HG03342 (cell line): ENCODE data around the gene TMEM126B.
"Not testable (repeated sequence)": the region's sequence is repeated elsewhere in the genome, so short reads cannot be mapped to it uniquely, and the experiment has no call there.

Source experiments
- ATAC-seq: cut with Tn5 transposase; IDR thresholded peaks from one replicate; pipeline ENCODE4 v1.9.1; 2021; ENCODE audit warnings: mild to moderate bottlenecking, moderate library complexity; ENCODE audit not compliant: unreplicated experiment

The TMEM126B gene

DNA sequence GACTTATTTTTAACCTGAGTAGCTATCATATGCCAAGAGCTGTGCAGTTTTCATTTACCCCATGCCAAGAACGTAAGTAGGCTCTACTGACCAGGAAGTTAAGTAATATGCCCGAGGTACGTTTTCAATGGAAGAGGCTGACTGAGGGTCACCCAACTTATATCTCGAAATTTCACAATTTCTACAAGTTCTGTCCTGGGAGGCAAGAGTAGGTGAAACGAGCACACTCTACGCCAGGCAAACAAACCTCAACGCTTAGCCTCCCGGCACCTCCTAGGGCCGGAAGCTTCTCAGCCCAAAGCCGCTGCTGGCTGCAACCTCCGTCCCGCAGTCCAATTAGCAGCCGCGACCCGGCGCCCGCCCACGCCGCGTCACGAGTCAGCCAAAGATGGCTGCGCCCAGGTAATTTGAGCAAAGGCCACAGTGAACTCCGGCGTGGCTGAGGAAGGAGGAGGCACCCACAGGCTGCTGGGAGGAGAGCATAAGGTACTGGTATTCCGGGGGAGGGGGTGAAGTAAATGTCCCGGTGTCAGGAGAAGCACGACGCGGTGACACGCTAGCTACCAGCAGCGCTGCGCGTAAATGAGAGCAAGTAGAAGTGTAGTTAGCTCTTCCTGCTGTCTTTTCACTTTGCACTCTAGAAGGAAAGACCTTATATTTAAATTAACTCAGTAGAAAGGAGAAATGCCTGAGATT lies 19.4 kb downstream of the TMEM126B start, which contains the start of gene TMEM126A:
TSS of gene TMEM126A (plus strand) at position 364 of the 696 bp plus-strand sequence. CDS start 2,289 bp downstream, outside the sequence.
- ATAC-seq = peak; percentile 99

DNA sequence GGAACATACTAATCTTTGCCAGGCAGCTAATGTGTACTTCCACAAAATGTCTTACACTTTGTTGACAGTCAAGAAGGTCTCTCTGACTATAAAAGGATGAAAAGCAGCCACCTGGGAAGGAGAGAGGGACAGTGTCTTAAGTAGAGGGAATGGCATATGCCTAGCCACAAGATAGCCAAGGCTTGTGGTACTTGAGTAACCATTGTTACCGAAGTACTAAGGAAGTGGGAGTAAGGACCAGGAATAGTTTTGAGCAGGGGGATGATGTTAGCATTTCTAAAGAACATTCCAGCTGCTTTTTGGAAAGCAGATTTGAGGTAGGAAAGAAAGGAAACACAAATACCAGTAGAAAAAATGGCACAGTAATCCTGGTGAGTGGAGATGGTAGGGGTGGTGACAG lies 22.7 kb downstream of the TMEM126B start:
- ATAC-seq = no peak

DNA sequence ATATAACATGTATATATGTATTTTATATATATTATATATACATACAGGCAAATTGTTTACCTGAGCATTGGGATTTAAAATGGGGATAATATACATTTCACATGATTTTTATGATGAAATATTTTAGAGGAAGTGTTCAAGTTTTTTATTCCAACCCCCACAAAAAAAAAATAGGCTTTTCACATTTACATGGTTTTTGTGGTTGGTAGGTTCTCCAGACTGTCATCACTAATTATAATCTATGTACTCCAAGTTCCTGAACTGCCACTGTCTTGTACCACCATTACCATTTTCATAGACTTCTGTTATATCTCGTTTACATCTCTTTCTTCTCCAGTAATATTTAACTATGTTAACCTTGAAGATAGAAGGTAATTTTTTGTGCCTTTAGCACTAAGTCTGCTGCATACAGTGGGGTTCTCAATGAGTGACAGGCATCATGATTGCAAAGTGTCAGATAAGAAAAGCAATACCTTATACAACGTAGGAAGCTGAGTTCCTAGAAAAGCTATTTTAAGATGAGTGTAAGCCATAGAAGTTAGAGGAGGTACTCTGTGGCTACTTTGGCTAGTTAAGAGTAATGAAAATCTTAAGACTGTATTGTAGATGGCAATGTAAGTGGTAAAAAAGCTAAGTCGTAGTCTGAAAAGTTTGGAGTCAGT lies 24.5 kb downstream of the TMEM126B start:
- ATAC-seq = no peak

DNA sequence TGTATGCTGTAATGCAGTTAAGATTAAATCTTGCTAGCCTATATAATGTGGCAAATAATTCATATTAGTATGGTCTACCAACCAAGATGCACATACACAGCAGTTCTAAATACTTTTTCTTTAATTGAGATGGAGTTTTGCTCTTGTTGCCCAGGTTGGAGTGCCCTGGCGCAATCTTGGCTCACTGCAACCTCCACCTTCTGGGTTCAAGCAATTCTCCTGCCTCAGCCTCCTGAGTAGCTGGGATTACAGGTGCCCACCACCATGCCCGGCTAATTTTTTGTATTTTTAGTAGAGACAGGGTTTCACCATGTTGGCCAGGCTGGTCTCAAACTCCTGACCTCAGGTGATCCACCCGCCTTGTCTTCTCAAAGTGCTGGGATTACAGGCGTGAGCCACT lies 25.9 kb downstream of the TMEM126B start:
- ATAC-seq = not testable (repeated sequence)

DNA sequence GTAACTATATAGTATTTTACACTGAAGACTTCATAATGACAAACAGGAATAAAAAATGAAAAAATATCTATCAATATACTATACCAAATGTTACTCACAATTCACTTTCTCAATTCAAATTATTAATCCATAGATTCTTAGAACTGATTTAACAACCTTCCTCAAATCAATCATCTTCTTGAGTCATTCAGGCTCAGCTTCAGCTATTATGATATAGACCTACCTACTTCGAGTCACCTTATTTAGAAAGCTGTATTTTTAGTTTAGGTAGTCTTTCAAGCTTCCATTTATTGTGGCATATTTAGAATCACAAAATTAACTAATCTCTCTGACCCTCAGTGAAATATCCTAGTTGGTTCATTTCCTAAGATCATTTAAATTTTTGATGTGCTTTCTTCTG lies 28.4 kb downstream of the TMEM126B start:
- ATAC-seq = no peak

DNA sequence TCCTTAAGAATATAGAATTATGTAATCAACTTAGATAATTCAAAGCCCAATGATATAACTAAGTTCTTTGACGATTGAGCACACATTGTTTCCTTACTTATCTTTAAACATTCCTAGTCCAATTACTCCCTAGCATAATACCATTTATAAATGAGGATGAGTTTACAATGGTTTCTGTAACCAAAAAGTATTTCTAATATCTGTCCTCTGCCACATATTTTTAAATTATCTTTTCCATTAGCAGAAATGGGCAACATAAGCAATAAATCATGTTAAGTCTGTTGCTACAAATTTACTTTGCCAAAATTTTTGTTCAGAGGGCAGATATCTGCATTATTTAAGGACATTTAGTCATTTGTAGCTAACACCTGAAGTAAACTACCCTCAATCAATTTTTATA lies 29.8 kb downstream of the TMEM126B start:
- no peak for ATAC-seq

DNA sequence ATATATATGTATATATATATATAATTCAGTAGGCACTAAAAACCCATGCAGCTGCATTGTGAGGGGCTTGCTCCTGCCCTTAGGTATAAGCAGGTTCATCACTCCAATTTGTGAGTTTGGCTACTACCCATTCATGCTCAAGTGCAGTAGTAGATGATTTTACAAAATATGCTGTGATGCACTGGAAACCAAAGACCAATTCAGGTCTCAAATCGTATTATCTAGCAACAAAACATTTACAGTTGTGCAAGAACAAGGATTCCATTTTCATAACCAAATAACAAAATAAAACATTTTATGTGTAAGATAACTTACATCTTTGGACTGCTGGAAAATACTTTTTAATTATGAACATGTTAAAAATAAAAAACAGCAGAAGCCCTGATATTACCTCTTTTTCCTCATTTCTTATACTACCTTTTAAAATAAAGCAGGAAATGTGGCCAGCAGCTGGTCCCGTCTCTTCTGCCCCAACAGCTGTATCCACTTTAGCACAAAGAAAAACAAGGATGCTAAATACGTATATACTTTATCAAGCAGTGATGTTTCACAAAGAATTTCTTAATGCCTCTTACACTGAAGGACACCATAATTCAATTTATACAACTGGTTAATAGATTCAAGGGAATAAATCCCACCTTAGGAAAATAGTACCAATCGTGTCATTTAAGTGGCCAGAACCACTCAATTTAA lies 33.7 kb downstream of the TMEM126B start:
- ATAC-seq = no peak

DNA sequence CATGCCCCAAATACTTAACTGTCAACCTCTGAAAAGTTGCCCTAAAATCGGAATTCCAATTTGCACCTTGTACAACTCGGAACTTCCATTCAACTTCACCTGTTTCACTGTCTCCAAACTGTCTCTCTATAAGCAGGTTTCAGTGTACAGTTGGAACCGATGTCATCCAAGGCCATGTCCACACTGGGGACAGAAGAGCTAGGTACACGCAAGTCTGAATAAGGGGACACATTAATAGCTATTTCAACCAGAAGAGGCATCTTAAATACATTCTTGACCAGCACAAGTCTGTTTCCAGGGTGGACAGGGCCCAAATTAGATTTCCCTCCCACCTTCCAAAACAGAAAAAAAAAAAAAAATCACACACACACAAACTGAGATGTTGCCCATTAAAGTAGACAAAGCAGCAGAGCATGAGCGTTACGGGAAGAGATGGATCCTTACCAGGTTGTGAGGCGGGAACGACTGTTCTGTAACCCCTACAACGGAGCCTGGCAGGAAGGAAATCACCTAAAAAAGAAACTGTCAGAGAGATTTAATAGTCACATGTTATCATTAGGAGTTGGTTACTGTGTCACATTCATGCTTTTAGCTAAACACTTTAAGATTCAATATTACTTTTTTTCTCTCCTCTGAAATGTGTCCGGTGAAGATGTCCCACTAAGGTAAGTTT lies 34.8 kb downstream of the TMEM126B start:
- ATAC-seq = no peak

DNA sequence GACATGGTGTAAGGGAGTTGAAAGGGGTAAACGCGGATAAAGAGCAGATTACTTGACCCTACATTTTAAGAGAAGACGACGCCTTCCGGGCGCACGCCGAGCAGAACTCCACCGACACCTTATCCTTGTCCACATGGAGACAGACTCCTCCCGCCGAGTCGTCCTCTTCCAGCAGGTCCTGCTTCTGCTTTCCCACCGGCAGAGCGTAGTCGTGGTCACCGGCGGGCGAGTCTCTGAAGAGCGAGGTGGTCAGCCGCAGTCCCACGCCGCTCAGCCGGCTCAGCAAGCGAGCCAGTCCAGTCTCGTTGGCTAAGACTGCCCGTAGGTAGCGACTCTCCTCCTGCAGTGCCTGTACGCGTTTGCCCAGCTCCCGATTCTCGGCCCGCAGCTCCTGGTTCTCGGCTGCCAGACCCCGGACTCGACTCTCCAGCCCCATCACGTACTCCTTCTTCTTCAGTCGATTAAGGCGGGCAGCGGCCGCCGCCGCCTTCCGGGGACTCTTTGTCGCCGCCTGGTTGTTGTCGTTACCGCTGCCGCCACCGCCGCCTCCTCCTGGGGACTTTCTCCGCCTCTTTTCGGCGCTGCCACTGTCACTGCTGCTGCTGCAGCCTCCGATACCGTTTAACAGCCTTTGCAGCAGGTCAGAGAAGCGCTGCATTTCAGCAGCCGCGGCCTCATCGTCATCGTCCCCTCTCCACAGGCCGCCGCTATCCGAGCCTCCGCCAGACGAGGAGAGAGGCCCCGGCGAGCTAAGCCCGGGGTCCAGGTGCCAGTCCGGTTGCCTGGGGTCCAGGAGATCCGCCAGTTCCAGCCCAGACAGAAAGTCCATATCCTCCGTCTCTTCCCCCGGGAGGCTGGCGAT lies 35.6 kb downstream of the TMEM126B start:
- ATAC-seq = peak; percentile 70

DNA sequence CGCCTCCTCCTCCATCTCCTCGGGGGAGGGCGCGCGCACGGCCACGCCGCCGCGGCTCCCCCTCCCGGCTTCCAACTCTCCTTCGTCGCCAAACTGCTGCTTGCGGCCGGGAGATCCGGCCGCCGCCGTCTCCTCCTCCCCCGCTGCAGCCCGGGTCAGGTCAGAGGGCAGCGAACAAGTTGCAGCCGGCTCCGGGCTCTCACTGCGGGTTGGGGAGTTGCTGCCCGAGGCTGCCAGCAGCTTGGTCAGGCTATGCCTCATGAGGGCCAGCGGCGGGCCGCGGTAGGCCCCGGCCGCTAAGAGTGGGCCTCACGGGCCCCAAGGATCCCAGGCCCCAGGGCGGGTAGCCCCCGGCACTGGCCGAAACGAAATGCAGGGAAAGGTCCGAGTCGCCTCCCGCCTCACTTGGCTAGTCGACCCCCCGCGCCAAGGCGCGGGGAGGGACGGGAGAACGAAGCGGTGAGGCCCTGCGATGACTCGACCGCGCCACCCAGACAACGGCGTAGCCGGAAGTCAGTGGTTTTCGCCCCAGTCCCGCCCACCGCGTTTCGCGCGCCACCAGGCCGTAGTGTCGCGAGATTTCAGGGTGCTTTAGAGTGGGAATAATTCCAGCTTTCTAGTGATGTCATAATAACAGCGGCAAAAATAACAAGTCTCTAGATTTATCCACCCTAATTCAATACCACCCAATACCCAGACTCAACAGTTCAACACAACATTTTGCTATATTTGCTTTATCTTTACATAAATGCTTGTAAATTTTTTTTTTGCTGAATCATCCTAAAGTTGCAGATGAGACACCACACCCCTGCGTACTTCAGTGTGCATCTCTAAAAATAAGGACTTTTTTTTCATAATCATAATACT lies 36.5 kb downstream of the TMEM126B start, which contains the start of gene CREBZF:
TSS of gene CREBZF (minus strand) at position 515 of the 867 bp plus-strand sequence. CDS start at position 261, 254 bp downstream.
- ATAC-seq = peak; percentile 87

DNA sequence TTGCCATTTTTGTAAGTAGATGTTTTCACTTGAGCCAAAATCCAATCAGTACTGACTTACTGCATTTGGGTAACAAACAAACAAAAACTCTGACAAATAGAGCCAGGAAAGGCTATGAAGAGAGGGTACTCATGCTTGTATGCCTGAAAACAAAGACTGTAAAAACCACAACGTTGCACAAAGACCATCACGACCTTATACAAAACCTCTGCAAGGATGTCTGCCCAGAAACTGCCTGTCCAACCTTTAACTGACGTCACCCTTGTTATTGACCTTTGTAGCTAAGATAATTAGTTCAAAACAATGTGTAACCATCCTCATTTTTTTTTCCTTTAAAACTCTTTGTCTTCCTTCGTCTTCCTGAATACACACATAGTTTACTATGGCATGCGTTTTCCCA lies 37.3 kb downstream of the TMEM126B start:
- no peak for ATAC-seq

DNA sequence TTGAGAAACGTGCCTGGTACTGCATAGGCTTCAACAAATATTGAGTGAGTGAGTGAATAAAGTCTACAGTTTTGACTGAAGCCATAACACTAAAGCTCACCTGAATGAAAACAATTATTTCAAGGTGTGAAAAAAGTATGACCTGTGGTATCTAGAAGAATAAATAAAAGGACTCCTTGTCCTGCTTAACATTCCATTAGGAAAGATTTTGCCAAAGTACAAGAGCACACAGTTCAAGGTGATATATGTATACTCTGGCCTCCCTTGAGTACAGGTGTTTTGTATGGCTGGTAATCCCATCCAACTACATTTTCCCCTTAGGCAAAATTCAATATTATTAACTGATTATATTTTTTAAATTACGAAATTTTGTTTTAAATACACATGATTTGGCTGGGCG lies 38.3 kb downstream of the TMEM126B start:
- no peak for ATAC-seq

DNA sequence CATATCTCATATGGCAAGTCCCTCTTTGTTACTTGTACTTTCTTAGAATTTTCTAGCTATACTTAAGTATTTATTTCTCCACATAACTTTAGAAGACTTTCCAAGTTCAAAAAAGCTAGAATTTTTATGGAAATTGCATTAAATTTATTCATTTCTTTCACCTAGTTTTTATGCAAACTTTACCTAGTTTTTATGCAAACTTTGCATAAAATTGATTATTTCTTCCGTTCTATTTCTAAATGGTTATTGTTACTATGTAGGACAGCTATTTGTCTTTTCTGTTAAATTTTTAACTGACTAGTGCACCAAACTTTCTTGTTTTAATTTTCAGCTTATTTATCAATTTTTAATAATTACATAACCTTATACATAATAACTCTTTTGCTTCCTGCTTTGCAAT lies 39.8 kb downstream of the TMEM126B start:
- no peak for ATAC-seq

DNA sequence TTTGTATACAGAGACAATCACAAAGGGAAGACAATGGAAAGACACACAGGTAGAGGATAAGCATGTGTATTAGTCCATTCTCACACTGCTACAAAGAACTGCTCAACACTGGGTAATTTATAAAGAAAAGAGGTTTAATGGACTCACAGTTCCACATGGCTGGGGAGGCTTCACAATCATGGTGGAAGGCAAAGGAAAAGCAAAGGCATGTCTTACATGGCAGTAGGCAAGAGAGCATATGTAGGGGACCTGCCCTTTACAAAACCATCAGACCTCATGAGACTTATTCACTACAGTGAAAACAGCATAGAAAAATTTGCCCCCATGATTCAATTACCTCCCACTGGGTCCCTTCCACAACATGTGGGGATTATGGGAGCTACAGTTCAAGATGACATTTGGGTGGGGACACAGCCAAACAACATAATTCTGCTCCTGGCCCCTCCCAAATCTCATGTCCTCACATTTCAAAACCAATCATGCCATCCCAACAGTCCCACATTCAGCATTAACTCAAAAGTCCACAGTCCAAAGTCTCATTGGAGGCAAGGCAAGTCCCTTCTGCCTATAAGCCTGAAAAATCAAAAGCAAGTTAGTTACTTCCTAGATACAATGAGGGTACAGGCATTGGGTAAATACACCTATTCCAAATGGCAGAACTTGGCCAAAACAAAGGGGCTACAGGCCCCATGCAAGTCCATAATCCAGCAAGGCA lies 42.7 kb downstream of the TMEM126B start:
- ATAC-seq = not testable (repeated sequence)

DNA sequence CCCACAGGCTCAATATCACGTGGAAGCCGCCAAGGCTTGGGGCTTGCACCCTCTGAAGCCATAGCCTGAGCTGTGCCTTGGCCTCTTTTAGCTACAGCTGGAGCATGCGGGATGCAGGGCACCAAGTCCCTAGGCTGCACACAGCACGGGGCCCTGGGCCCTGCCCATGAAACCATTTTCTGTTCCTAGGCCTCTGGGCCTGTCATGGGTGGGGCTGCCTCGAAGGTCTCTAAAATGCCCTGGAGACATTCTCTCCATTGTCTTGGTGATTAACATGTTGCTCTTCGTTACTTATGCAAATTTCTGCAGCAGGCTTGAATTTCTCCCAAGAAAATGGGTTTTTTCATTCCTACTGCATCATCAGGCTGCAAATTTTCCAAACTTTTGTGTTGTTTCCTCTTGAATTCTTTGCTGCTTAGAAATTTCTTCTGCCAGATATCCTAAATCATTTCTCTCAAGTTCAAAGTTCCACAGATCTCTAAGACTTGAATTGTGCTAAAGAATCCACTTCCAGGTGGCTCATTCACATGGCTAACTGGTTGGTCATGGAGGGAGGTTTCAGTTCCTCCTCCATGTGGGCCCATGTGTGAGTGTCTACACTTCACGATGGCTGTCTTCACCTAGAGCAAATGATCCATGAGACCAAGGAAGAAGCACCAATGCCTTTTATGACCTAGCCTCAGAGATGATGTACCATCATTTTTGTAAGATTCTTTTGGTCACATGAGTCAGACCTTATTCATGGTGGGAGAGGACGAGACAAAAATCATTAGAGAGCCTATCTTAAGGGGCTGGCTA lies 43.9 kb downstream of the TMEM126B start:
- ATAC-seq = no peak

DNA sequence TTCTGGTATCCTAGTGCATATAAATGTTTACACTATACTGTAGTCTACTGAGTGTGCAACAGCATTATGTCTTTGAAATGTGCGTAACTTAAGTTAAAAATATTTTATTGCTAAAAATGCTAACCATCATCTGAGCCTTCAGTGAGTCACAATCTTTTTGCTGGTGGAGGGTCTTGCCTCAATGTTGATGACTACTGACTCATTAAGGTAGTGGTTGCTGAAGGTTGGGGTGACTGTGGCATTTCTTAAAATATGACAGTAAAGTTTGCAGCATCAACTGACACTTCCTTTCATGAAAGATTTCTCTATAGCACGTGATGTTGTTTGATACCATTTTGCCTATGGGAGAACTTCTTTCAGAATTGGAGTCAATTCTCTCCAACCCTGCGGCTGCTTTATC lies 45.0 kb downstream of the TMEM126B start:
- ATAC-seq = no peak

DNA sequence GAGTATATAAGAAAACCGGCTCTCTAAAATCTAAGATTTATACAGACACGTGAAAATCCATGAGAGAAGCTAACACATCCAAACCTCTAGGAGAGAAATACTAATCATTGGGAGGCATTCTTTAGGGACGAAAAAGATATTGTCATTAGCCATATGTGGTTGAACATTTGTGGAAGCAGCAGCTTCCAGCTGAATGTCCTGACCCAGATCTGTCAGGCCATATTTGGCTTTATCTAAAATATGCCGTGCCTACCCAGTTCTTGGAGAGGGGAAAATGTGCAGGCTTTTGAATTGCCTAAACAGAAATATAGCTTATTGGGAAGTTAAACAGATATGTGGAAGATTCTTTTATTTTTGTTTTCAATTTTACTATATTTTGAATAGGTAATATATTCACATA lies 51.2 kb downstream of the TMEM126B start:
- ATAC-seq = no peak

DNA sequence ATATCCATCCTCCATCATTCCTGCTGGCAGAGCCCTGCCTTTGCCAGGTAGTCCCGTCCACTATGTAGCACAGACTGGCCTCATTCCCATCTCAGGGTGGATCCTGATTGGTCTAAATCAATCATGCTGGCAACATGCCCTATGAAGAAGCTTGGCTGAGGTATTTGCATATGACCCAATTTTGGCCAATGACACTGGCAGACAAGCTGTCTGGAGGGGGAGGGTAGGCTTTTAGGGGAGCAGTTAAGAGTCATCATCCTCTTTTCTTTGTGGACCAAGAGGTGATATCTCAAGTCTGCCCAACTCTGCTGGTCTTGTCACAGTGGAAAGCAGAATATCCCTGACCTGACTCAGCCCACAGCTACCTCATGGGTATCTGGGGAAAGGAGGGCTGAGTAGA lies 52.5 kb downstream of the TMEM126B start:
- no peak for ATAC-seq
